GM23338 (cell line): ENCODE results near the gene ACYP2. TPM values are rescaled to one million over a fixed set of nuclear protein-coding genes. Genes with fewer than 3 reads are reported as not detected.

Experiments
- ATAC-seq: fragments of 200-7000 bp; cut with Tn5 transposase; 3 replicates; pipeline ENCODE4 v1.9.1; 2020
- DNase-seq: peaks from one replicate; pipeline ENCODE4 v3.0.0-alpha.2; 2015; ENCODE audit warnings: low spot score
- H2AFZ ChIP-seq: fragments of 200-600 bp; sonication (generic); 2 replicates; pipeline ENCODE4 v1.8.0; 2016; ENCODE audit warnings: antibody characterized with exemption, mild to moderate bottlenecking, moderate library complexity
- H3F3A ChIP-seq: fragments of 200-600 bp; sonication (generic); replicated peaks from 2 replicates; pipeline ENCODE4 v1.8.0; 2017; ENCODE audit warnings: antibody characterized with exemption, mixed run types, low read depth
- H3K27ac ChIP-seq: fragments of 200-600 bp; sonication (generic); 2 replicates; pipeline ENCODE4 v1.6.1; 2016; ENCODE audit warnings: low read depth
- H3K27me3 ChIP-seq: fragments of 200-600 bp; sonication (generic); 2 replicates; pipeline ENCODE4 v1.8.0; 2016; ENCODE audit warnings: mild to moderate bottlenecking, mixed run types, moderate library complexity; ENCODE audit not compliant: insufficient read depth
- H3K36me3 ChIP-seq: fragments of 200-600 bp; sonication (generic); 2 replicates; pipeline ENCODE4 v1.8.0; 2016; ENCODE audit warnings: mild to moderate bottlenecking; ENCODE audit not compliant: insufficient read depth
- H3K4me1 ChIP-seq: fragments of 200-600 bp; sonication (generic); 2 replicates; pipeline ENCODE4 v1.8.0; 2016; ENCODE audit warnings: mild to moderate bottlenecking, moderate library complexity; ENCODE audit not compliant: insufficient read depth
- H3K4me2 ChIP-seq: fragments of 200-600 bp; sonication (generic); 2 replicates; pipeline ENCODE4 v1.7.1; 2017; ENCODE audit warnings: mixed run types
- H3K4me3 ChIP-seq: fragments of 200-600 bp; sonication (generic); 2 replicates; pipeline ENCODE4 v1.6.1; 2016; ENCODE audit warnings: mixed run types
- H3K79me2 ChIP-seq: fragments of 200-600 bp; sonication (generic); replicated peaks from 2 replicates; pipeline ENCODE4 v1.8.0; 2017; ENCODE audit warnings: mild to moderate bottlenecking; ENCODE audit not compliant: insufficient read depth
- H3K9me2 ChIP-seq: fragments of 200-600 bp; sonication (generic); 2 replicates; pipeline ENCODE4 v1.8.0; 2017; ENCODE audit not compliant: insufficient read depth
- H4K20me1 ChIP-seq: fragments of 200-600 bp; sonication (generic); replicated peaks from 2 replicates; pipeline ENCODE4 v1.8.0; 2017; ENCODE audit warnings: mild to moderate bottlenecking; ENCODE audit not compliant: insufficient read depth
- H3K27ac Mint-ChIP-seq: 2 replicates; pipeline ENCODE4 v1.8.0; 2020; ENCODE audit warnings: inconsistent platforms, mild to moderate bottlenecking, moderate library complexity, mixed read lengths
- H3K27me3 Mint-ChIP-seq: 3 replicates; pipeline ENCODE4 v1.8.0; 2022; ENCODE audit warnings: low read depth, mild to moderate bottlenecking, moderate library complexity, mixed read lengths, inconsistent platforms; ENCODE audit not compliant: insufficient read depth, poor library complexity
- H3K36me3 Mint-ChIP-seq: 3 replicates; pipeline ENCODE4 v1.8.0; 2021; ENCODE audit warnings: low read depth, mild to moderate bottlenecking, inconsistent platforms, moderate library complexity, mixed read lengths
- H3K4me1 Mint-ChIP-seq: 3 replicates; pipeline ENCODE4 v1.8.0; 2020; ENCODE audit warnings: mild to moderate bottlenecking, inconsistent platforms, mixed read lengths
- H3K4me3 Mint-ChIP-seq: 3 replicates; pipeline ENCODE4 v1.8.0; 2021; ENCODE audit warnings: moderate library complexity, mild to moderate bottlenecking, inconsistent platforms, mixed read lengths
- H3K9me3 Mint-ChIP-seq: 3 replicates; pipeline ENCODE4 v1.8.0; 2020; ENCODE audit warnings: moderate library complexity, mild to moderate bottlenecking, inconsistent platforms, mixed read lengths
- CREB1 ChIP-seq: fragments of 250-450 bp; sonication (Bioruptor Pico); IDR thresholded peaks from 2 replicates; pipeline ENCODE4 v1.5.0; 2020; ENCODE audit warnings: low read depth, mild to moderate bottlenecking, moderate library complexity
- EZH2phosphoT487 ChIP-seq: fragments of 200-600 bp; sonication (generic); IDR thresholded peaks from one replicate; pipeline ENCODE4 v1.8.1; 2018; ENCODE audit warnings: antibody characterized with exemption; ENCODE audit not compliant: unreplicated experiment
- JUNB ChIP-seq: IDR thresholded peaks from one replicate; pipeline ENCODE4 v1.6.1; 2016; ENCODE audit warnings: antibody characterized with exemption; ENCODE audit not compliant: unreplicated experiment
- NANOG ChIP-seq: IDR thresholded peaks from 2 replicates; pipeline ENCODE4 v1.6.1; 2016; ENCODE audit warnings: antibody characterized with exemption, borderline replicate concordance
- POLR2AphosphoS5 ChIP-seq: IDR thresholded peaks from 2 replicates; pipeline ENCODE4 v1.6.1; 2016; ENCODE audit warnings: antibody characterized with exemption, low read depth
- ZNF114 ChIP-seq: fragments of 250-450 bp; sonication (Bioruptor Pico); IDR thresholded peaks from 2 replicates; pipeline ENCODE4 v1.5.0; 2020; ENCODE audit warnings: mild to moderate bottlenecking, moderate library complexity
- ZNF331 ChIP-seq: fragments of 250-450 bp; sonication (Bioruptor Pico); IDR thresholded peaks from 2 replicates; pipeline ENCODE4 v1.5.0; 2020; ENCODE audit warnings: low read depth, mild to moderate bottlenecking, moderate library complexity
- polyA plus RNA-seq: library from polyadenylated mRNA; unstranded; fragments of >200 nt; fragmentation: Nextera tagmentation; extraction: Ambion mirVana; gene quantifications from 2 replicates; pipeline ENCODE4 v1.2.1, GENCODE V29; 2016
- total RNA-seq: library from RNA; depleted of rRNA; stranded (reverse); fragments of >200 nt; shearing (Covaris generic); gene quantifications from 2 replicates; pipeline ENCODE4 v1.2.3, GENCODE V29; 2014
- TF ChIP-seq, protein P1 (sequence below): fragments of 250-450 bp; sonication (Bioruptor Pico); IDR thresholded peaks from 2 replicates; pipeline ENCODE4 v1.5.0; 2020; ENCODE audit warnings: mild to moderate bottlenecking, moderate library complexity
- TF ChIP-seq, protein P2 (sequence below), 2 experiments: fragments of 200-600 bp in 1 of 2; sonication (generic) in 1 of 2; conservative IDR thresholded peaks; 2 replicates each; pipeline versions ENCODE4 v1.5.1 to v1.6.1; 2016 to 2017; ENCODE audit warnings: antibody characterized with exemption in 2 of 2, low read depth in 2 of 2, mild to moderate bottlenecking in 2 of 2, moderate library complexity in 1 of 2

The ACYP2 gene
- total and polyA plus RNA-seq, 2 experiments from 2014 or later: 2.3 to 15.5 TPM

DNA sequence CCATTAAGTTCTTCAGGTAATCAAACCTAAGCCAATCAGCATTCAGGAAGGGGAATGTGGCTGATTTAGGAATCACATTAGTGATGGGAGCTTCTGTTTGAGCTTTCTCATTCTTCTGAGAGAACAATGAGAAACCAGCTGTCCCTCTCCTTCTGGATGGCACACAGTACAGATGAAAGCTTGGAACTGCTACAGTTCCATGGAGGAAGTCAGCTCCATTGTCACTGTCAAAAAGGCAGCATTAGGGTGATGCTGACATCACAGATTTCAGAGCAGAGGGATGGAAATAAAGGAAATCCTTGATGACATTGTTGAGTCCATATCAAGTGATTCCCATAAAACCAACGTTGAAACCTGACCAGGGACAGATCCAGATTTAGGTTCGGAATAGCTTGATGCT, 36.1 kb upstream of the ACYP2 start (continued):
- TF ChIP-seq, protein P1, sequence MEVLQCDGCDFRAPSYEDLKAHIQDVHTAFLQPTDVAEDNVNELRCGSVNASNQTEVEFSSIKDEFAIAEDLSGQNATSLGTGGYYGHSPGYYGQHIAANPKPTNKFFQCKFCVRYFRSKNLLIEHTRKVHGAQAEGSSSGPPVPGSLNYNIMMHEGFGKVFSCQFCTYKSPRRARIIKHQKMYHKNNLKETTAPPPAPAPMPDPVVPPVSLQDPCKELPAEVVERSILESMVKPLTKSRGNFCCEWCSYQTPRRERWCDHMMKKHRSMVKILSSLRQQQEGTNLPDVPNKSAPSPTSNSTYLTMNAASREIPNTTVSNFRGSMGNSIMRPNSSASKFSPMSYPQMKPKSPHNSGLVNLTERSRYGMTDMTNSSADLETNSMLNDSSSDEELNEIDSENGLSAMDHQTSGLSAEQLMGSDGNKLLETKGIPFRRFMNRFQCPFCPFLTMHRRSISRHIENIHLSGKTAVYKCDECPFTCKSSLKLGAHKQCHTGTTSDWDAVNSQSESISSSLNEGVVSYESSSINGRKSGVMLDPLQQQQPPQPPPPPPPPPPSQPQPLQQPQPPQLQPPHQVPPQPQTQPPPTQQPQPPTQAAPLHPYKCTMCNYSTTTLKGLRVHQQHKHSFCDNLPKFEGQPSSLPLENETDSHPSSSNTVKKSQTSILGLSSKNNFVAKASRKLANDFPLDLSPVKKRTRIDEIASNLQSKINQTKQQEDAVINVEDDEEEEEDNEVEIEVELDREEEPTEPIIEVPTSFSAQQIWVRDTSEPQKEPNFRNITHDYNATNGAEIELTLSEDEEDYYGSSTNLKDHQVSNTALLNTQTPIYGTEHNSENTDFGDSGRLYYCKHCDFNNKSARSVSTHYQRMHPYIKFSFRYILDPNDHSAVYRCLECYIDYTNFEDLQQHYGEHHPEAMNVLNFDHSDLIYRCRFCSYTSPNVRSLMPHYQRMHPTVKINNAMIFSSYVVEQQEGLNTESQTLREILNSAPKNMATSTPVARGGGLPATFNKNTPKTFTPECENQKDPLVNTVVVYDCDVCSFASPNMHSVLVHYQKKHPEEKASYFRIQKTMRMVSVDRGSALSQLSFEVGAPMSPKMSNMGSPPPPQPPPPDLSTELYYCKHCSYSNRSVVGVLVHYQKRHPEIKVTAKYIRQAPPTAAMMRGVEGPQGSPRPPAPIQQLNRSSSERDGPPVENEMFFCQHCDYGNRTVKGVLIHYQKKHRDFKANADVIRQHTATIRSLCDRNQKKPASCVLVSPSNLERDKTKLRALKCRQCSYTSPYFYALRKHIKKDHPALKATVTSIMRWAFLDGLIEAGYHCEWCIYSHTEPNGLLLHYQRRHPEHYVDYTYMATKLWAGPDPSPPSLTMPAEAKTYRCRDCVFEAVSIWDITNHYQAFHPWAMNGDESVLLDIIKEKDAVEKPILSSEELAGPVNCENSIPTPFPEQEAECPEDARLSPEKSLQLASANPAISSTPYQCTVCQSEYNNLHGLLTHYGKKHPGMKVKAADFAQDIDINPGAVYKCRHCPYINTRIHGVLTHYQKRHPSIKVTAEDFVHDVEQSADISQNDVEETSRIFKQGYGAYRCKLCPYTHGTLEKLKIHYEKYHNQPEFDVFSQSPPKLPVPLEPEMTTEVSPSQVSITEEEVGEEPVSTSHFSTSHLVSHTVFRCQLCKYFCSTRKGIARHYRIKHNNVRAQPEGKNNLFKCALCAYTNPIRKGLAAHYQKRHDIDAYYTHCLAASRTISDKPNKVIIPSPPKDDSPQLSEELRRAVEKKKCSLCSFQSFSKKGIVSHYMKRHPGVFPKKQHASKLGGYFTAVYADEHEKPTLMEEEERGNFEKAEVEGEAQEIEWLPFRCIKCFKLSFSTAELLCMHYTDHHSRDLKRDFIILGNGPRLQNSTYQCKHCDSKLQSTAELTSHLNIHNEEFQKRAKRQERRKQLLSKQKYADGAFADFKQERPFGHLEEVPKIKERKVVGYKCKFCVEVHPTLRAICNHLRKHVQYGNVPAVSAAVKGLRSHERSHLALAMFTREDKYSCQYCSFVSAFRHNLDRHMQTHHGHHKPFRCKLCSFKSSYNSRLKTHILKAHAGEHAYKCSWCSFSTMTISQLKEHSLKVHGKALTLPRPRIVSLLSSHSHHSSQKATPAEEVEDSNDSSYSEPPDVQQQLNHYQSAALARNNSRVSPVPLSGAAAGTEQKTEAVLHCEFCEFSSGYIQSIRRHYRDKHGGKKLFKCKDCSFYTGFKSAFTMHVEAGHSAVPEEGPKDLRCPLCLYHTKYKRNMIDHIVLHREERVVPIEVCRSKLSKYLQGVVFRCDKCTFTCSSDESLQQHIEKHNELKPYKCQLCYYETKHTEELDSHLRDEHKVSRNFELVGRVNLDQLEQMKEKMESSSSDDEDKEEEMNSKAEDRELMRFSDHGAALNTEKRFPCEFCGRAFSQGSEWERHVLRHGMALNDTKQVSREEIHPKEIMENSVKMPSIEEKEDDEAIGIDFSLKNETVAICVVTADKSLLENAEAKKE (CRISPR knock-in tag): no peak
- TF ChIP-seq NANOG (no peak), POLR2AphosphoS5 (no peak)

DNA sequence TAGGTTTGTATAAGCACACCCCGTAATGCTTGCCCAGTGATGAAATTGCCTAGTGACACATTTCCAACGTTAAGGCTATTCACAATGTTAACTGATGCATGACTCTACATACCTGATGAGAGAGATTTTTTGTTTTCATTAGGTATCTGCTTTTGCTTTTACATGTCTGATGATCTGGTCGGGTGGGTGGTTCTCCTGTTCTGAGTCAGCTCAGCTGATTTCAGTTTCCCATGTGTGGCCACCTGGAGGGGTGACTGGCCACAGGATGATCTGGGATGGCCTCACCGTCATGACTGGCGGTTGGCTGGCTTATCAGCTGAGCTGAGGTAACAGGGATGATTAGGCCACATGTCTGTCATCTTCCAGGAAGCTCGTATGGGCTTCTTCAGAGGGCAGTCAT, 33.8 kb upstream of the ACYP2 start:
- no peaks in the 10 kb centered on the region for H3K9me3 Mint-ChIP-seq
- Histone ChIP-seq H3K27me3 (no peaks in the 10 kb centered on the region), H3K27ac (no peak overlapping the region), H3K4me2 (no peak overlapping the region), H3K36me3 (no peaks in the 10 kb centered on the region), H3K4me1 (no peaks in the 10 kb centered on the region), H2AFZ (no peak overlapping the region), H3K4me3 (no peak overlapping the region), H3K79me2 (no peaks in the 10 kb centered on the region), H3K9me2 (peaks cover 3% of the 10 kb centered on the region; the same call in 1 of the 2 replicates), H3F3A (no peaks in the 10 kb centered on the region), H4K20me1 (no peaks in the 10 kb centered on the region)
- H3K27me3 Mint-ChIP-seq: no peaks in the 10 kb centered on the region
- ATAC-seq: no peak
- H3K36me3 Mint-ChIP-seq: no peaks in the 10 kb centered on the region
- no peak overlapping the region for H3K27ac Mint-ChIP-seq
- DNase-seq: no peak
- no peaks in the 10 kb centered on the region for H3K4me1 Mint-ChIP-seq
- no peak overlapping the region for H3K4me3 Mint-ChIP-seq
- TF ChIP-seq CREB1 (CRISPR knock-in tag) (no peak), JUNB (no peak), NANOG (no peak), EZH2phosphoT487 (no peak), ZNF331 (no peak), ZNF114 (CRISPR knock-in tag) (no peak)
- TF ChIP-seq, protein P2, sequence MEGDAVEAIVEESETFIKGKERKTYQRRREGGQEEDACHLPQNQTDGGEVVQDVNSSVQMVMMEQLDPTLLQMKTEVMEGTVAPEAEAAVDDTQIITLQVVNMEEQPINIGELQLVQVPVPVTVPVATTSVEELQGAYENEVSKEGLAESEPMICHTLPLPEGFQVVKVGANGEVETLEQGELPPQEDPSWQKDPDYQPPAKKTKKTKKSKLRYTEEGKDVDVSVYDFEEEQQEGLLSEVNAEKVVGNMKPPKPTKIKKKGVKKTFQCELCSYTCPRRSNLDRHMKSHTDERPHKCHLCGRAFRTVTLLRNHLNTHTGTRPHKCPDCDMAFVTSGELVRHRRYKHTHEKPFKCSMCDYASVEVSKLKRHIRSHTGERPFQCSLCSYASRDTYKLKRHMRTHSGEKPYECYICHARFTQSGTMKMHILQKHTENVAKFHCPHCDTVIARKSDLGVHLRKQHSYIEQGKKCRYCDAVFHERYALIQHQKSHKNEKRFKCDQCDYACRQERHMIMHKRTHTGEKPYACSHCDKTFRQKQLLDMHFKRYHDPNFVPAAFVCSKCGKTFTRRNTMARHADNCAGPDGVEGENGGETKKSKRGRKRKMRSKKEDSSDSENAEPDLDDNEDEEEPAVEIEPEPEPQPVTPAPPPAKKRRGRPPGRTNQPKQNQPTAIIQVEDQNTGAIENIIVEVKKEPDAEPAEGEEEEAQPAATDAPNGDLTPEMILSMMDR (conservative IDR thresholded peaks at IDR 0.05; ENCODE audit: low read depth in 2 of 2): no peak
- TF ChIP-seq, protein P1 (CRISPR knock-in tag): no peak
